ENCODE measurements around the gene TMSB15B.
"Not testable (repeated sequence)": the region's sequence is repeated elsewhere in the genome, so short reads cannot be mapped to it uniquely, and the experiment has no call there.

Gene TMSB15B

GRCh38 chrX:103962411-103963278, at the start of gene TMSB15B:
TMSB15B (plus strand) TSS chrX:103962627.
- H3K4me1 ChIP-seq (ENCODE audit: control insufficient read depth in 1 of 2, insufficient read depth in 1 of 2, low read depth in 1 of 2, low read length in 1 of 2); H3K27ac ChIP-seq: not testable (repeated sequence)

GRCh38 chrX:103913356-103914020, 48.9 kb upstream of the TMSB15B start:
- no peaks in the 10 kb centered on the region for H3K9me3 ChIP-seq
- TF ChIP-seq CTCF (IDR thresholded peaks at IDR 0.05) = no peak
- no peak overlapping the region for H3K27ac ChIP-seq
- H3K36me3 ChIP-seq = no peaks in the 10 kb centered on the region
- H3K4me1 ChIP-seq (ENCODE audit: control insufficient read depth in 1 of 2, insufficient read depth in 1 of 2, low read depth in 1 of 2, low read length in 1 of 2) = peaks cover 0 to 2% of the 10 kb centered on the region in 2 experiments
- H3K27me3 ChIP-seq = peaks cover 20% of the 10 kb centered on the region
- no peak overlapping the region for H3K4me3 ChIP-seq (ENCODE audit: low read depth in 1 of 2, low read length in 1 of 2)

More at GRCh38 chrX:103962411-103963278, at the start of gene TMSB15B:
- H3K27me3 ChIP-seq; H3K9me3 ChIP-seq; H3K36me3 ChIP-seq; H3K4me3 ChIP-seq (ENCODE audit: low read depth in 1 of 2, low read length in 1 of 2): not testable (repeated sequence)

GRCh38 chrX:103918050-103918449, 44.4 kb upstream of the TMSB15B start:
- peaks cover 0 to 2% of the 10 kb centered on the region in 2 experiments for H3K4me1 ChIP-seq (ENCODE audit: control insufficient read depth in 1 of 2, insufficient read depth in 1 of 2, low read depth in 1 of 2, low read length in 1 of 2)
- no peak overlapping the region for H3K4me3 ChIP-seq (ENCODE audit: low read depth in 1 of 2, low read length in 1 of 2)
- peaks cover 47% of the 10 kb centered on the region for H3K27me3 ChIP-seq
- no peaks in the 10 kb centered on the region for H3K36me3 ChIP-seq
- H3K9me3 ChIP-seq = no peaks in the 10 kb centered on the region
- H3K27ac ChIP-seq = no peak overlapping the region
- no peak for TF ChIP-seq CTCF (IDR thresholded peaks at IDR 0.05)

- Histone ChIP-seq H3K4me1 (ENCODE audit: control insufficient read depth in 1 of 2, insufficient read depth in 1 of 2, low read depth in 1 of 2, low read length in 1 of 2) (peaks cover 0 to 2% of the 10 kb centered on the region in 2 experiments), H3K9me3 (no peaks in the 10 kb centered on the region), H3K36me3 (no peaks in the 10 kb centered on the region), H3K27me3 (peaks cover 47% of the 10 kb centered on the region), H3K4me3 (ENCODE audit: low read depth in 1 of 2, low read length in 1 of 2) (peak overlapping the region; percentile 12 to 24), H3K27ac (no peak overlapping the region)
- TF ChIP-seq CTCF (IDR thresholded peaks at IDR 0.05) = no peak
These were observed 43.7 kb upstream of the TMSB15B start for GRCh38 chrX:103918571-103919269.

- peaks cover 47% of the 10 kb centered on the region for H3K27me3 ChIP-seq
- H3K9me3 ChIP-seq = no peaks in the 10 kb centered on the region
- H3K36me3 ChIP-seq = no peaks in the 10 kb centered on the region
- peaks cover 0 to 2% of the 10 kb centered on the region in 2 experiments for H3K4me1 ChIP-seq (ENCODE audit: control insufficient read depth in 1 of 2, insufficient read depth in 1 of 2, low read depth in 1 of 2, low read length in 1 of 2)
- no peak for TF ChIP-seq CTCF (IDR thresholded peaks at IDR 0.05)
- no peak overlapping the region for H3K27ac ChIP-seq
- no peak overlapping the region for H3K4me3 ChIP-seq (ENCODE audit: low read depth in 1 of 2, low read length in 1 of 2)
These were observed 43.2 kb upstream of the TMSB15B start for GRCh38 chrX:103919270-103919637.

GRCh38 chrX:103920515-103920914, 41.9 kb upstream of the TMSB15B start:
- not testable (repeated sequence) for H3K9me3 ChIP-seq; H3K36me3 ChIP-seq; H3K4me1 ChIP-seq (ENCODE audit: control insufficient read depth in 1 of 2, insufficient read depth in 1 of 2, low read depth in 1 of 2, low read length in 1 of 2); H3K4me3 ChIP-seq (ENCODE audit: low read depth in 1 of 2, low read length in 1 of 2); H3K27ac ChIP-seq
- peaks cover 47% of the 10 kb centered on the region for H3K27me3 ChIP-seq
